ENCODE data around the gene TUBA4B.

DNA sequence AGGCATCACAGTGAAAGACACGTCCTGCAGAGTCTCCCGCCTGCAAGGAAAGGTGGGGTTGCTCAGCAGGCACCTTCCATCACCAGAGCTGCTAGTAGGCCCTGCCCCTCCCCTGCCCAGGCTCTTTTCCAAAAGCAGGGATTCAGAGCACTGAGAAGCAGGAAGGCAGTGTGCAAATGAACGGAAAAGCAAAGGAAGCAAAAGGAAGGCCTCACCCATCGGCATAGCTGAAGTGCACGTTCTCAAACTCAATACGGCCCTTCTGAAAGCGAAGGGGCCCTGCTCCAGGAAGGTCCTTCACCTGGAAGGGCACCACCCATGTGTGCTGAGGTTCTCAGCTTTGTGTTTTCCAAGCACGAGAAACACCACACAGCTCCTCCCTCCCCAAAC, 40.0 kb upstream of the TUBA4B start:
- TF ChIP-seq, protein P1, sequence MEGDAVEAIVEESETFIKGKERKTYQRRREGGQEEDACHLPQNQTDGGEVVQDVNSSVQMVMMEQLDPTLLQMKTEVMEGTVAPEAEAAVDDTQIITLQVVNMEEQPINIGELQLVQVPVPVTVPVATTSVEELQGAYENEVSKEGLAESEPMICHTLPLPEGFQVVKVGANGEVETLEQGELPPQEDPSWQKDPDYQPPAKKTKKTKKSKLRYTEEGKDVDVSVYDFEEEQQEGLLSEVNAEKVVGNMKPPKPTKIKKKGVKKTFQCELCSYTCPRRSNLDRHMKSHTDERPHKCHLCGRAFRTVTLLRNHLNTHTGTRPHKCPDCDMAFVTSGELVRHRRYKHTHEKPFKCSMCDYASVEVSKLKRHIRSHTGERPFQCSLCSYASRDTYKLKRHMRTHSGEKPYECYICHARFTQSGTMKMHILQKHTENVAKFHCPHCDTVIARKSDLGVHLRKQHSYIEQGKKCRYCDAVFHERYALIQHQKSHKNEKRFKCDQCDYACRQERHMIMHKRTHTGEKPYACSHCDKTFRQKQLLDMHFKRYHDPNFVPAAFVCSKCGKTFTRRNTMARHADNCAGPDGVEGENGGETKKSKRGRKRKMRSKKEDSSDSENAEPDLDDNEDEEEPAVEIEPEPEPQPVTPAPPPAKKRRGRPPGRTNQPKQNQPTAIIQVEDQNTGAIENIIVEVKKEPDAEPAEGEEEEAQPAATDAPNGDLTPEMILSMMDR (conservative IDR thresholded peaks at IDR 0.05; ENCODE audit: low read depth, low read length), result no peak
- TF ChIP-seq POLR2A (IDR thresholded peaks at IDR 0.05; ENCODE audit: low read depth, low read length) (no peak), CEBPB (IDR thresholded peaks at IDR 0.05; ENCODE audit: low read depth, low read length) (no peak), MAFK (IDR thresholded peaks at IDR 0.05; ENCODE audit: low read depth, low read length) (no peak), NFE2L2 (IDR thresholded peaks at IDR 0.05; ENCODE audit: low read depth, low read length) (no peak), SMC3 (IDR thresholded peaks at IDR 0.05; ENCODE audit: low read depth, low read length) (no peak), MAZ (IDR thresholded peaks at IDR 0.05; ENCODE audit: borderline replicate concordance, low read depth, low read length) (no peak), RAD21 (IDR thresholded peaks at IDR 0.05; ENCODE audit: low read length) (no peak), MXI1 (IDR thresholded peaks at IDR 0.05; ENCODE audit: borderline replicate concordance, low read depth, low read length) (no peak), FOS (IDR thresholded peaks at IDR 0.05; ENCODE audit: low read depth, low read length) (no peak)
- TF ChIP-seq, protein P2, sequence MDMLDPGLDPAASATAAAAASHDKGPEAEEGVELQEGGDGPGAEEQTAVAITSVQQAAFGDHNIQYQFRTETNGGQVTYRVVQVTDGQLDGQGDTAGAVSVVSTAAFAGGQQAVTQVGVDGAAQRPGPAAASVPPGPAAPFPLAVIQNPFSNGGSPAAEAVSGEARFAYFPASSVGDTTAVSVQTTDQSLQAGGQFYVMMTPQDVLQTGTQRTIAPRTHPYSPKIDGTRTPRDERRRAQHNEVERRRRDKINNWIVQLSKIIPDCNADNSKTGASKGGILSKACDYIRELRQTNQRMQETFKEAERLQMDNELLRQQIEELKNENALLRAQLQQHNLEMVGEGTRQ (IDR thresholded peaks at IDR 0.05; ENCODE audit: low read depth, low read length), result no peak
